Tibial artery (tissue), 4 donors: ENCODE measurements around the gene LENEP.

Experiments
- DNase-seq, 2 donors: peaks; one replicate each; pipeline ENCODE4 v3.0.0-alpha.2; 2019
- H3K27ac ChIP-seq, 2 donors: fragments of 200-600 bp; sonication (generic) in 1 of 2; 1 replicate in 1 of 2; 2 replicates in 1 of 2; pipeline ENCODE4 v1.5.1; 2018 to 2019; ENCODE audit warnings: mild to moderate bottlenecking in 1 of 2
- H3K27me3 ChIP-seq, 2 donors: fragments of 200-600 bp; sonication (generic) in 1 of 2; one replicate each; pipeline versions ENCODE4 v1.5.1 to v1.6.0; 2016 to 2019
- H3K36me3 ChIP-seq, 3 donors: fragments of 200-600 bp; sonication (generic) in 2 of 3; one replicate each; pipeline ENCODE4 v1.5.1; 2016 to 2019; ENCODE audit warnings: mild to moderate bottlenecking in 2 of 3
- H3K4me1 ChIP-seq, 4 donors: fragments of 200-600 bp; sonication (generic) in 2 of 4; 1 replicate in 3 of 4; 2 replicates in 1 of 4; pipeline ENCODE4 v1.5.1; 2016 to 2019
- H3K4me3 ChIP-seq, 2 donors: fragments of 200-600 bp; sonication (generic) in 1 of 2; 1 replicate in 1 of 2; 2 replicates in 1 of 2; pipeline ENCODE4 v1.5.1; 2018 to 2019; ENCODE audit warnings: mild to moderate bottlenecking in 2 of 2
- H3K9me3 ChIP-seq, 3 donors: fragments of 200-600 bp; sonication (generic) in 1 of 3; one replicate each; pipeline ENCODE4 v1.5.1; 2016 to 2019
- intact Hi-C: fragments of 100-400 bp; cut with DNase I; formaldehyde crosslinking; loops from one replicate; pipeline ENCODE4 v1.15.0; 2023; ENCODE audit warnings: low total_unique reads
- TF ChIP-seq, protein P1 (sequence below), 2 experiments: fragments of 200-600 bp in 1 of 2; fragments of 450-650 bp in 1 of 2; IDR thresholded peaks; one replicate each; pipeline ENCODE4 v1.5.1; 2017 to 2019; ENCODE audit warnings: antibody characterized with exemption in 2 of 2, mild to moderate bottlenecking in 1 of 2, moderate library complexity in 1 of 2

LENEP gene

DNA sequence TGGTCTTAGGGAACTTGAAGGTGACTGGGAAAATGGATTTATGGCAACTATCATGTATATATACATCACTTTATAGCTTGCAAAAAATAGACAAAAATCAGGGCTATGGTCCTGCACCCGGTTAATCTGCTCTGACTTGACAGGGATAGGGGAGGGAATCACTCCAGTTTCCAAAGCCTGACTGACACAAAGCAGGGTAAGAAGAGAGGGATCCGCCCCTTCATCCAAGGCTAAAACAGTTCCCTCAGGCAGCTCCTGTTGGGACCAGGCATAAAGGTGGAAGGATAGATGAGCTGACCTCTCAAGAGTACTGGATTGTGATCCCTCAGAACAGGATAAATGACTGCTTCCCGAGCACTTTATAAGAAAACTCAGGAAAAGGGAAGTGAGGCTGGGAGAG, 38.8 kb upstream of the LENEP start:
- H3K4me1 ChIP-seq: peaks cover 7 to 62% (median 48%) of the 10 kb centered on the region in 4 donors
- DNase-seq: no peak

DNA sequence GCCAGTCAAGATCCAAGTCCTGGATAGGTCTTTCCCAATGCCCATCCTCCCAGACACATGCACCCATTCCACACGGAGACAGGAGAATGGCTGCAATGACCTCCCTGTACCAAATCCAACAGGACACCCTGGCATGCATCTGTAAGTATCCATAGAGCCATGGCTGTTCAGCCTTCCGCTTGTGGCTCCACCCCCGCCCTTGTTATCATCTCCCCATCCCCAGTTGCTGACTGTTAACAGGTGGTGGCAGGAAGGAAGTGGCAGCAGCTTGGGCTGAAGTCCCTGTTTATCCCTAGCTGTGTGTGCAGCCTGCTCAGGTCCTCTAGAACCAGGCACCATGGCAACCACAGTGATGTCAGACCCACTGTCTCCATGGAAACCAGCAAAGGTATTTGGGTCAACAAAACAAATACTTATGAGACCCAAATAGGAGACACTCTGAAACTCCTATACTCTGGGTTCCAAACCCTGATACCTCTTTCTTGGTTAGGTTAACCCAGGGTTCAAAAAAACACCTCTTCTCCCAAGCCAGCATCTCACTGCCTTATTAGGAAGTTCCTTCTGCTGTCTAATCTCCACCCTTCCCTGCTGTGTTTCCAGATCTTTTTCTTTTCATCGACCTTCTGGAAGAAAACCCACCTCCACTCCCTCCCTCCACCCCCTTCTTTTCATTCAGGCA, 38.2 kb upstream of the LENEP start:
- no peaks in the 10 kb centered on the region for H3K27me3 ChIP-seq
- DNase-seq: peak in 1 of 2 donors; percentile 55
- peak overlapping the region; percentile 82 to 83 for H3K27ac ChIP-seq
- H3K9me3 ChIP-seq: no peaks in the 10 kb centered on the region
- peaks cover 7 to 64% (median 51%) of the 10 kb centered on the region in 4 donors for H3K4me1 ChIP-seq
- intact Hi-C loops: no loop called here
- H3K4me3 ChIP-seq: peak overlapping the region; percentile 55 to 61
- TF ChIP-seq, protein P1, sequence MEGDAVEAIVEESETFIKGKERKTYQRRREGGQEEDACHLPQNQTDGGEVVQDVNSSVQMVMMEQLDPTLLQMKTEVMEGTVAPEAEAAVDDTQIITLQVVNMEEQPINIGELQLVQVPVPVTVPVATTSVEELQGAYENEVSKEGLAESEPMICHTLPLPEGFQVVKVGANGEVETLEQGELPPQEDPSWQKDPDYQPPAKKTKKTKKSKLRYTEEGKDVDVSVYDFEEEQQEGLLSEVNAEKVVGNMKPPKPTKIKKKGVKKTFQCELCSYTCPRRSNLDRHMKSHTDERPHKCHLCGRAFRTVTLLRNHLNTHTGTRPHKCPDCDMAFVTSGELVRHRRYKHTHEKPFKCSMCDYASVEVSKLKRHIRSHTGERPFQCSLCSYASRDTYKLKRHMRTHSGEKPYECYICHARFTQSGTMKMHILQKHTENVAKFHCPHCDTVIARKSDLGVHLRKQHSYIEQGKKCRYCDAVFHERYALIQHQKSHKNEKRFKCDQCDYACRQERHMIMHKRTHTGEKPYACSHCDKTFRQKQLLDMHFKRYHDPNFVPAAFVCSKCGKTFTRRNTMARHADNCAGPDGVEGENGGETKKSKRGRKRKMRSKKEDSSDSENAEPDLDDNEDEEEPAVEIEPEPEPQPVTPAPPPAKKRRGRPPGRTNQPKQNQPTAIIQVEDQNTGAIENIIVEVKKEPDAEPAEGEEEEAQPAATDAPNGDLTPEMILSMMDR (IDR thresholded peaks at IDR 0.05): no peak
- peaks cover 0 to 36% (median 25%) of the 10 kb centered on the region in 3 donors for H3K36me3 ChIP-seq

More for the DNA sequence above, 38.8 kb upstream of the LENEP start:
- peaks cover 0 to 39% (median 26%) of the 10 kb centered on the region in 3 donors for H3K36me3 ChIP-seq
- H3K27ac ChIP-seq: peak overlapping the region; percentile 82 to 83
- H3K9me3 ChIP-seq: no peaks in the 10 kb centered on the region
- H3K27me3 ChIP-seq: no peaks in the 10 kb centered on the region
- intact Hi-C loops: no loop called here
- TF ChIP-seq, protein P1 (IDR thresholded peaks at IDR 0.05): no peak
- peak overlapping the region; percentile 55 to 61 for H3K4me3 ChIP-seq

DNA sequence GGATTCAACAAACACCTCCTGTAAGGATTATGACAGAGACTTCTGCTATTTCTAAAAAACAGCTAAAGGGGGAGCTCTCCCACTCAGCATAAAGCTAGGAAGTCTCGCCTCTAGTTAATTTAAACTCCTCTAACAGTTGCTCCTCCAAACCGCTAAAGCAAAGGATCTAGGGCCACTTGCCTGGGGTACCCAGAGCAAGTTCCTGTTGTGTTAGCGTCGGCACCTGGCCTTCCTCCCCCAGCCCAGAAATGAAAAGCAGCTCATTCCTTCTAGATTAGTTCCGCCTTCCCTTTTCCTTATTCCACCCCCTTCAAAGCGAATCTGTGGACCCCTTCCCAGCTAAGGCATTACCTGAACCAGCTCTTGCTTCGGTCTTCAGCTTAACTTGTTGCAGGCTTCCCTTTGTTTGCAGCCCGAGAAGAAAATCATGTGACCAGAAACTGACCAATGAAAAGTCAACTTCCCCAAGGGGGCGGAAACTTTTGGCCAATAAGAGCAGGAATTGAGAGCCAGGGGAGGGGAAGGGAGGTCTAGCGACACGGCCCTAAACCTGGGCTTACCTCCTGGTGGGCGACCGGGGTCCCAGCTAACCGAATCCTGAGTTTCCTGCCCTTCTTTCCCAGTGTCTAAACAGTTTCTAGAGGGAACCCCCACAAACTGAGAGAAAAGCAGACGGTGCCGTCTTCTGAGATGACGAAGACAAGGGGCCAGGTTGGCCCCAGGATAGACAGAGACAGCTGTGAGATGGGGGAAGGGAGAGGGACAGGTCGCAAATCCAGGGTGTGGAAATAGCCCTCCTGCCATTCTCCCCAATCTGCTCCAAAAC, 37.5 kb upstream of the LENEP start, which contains the start of gene PBXIP1:
Gene PBXIP1, minus strand, starts transcription at position 382 of the 826 bp plus-strand sequence. CDS start 2,378 bp downstream, outside the sequence.
- TF ChIP-seq, protein P1 (IDR thresholded peaks at IDR 0.05): peak; percentile 27 to 38
- peak within 1 kb of the TSS; percentile 55 to 61 for H3K4me3 ChIP-seq
- peak; percentile 85 to 90 for DNase-seq
- no peaks in the 10 kb centered on the region for H3K27me3 ChIP-seq
- H3K4me1 ChIP-seq: peaks cover 7 to 69% (median 56%) of the 10 kb centered on the region in 4 donors
- peak within 1 kb of the TSS; percentile 82 to 83 for H3K27ac ChIP-seq
- intact Hi-C loops: no loop called here
- H3K36me3 ChIP-seq: peaks cover 0 to 29% (median 18%) of the 10 kb centered on the region in 3 donors
- H3K9me3 ChIP-seq: no peaks in the 10 kb centered on the region

DNA sequence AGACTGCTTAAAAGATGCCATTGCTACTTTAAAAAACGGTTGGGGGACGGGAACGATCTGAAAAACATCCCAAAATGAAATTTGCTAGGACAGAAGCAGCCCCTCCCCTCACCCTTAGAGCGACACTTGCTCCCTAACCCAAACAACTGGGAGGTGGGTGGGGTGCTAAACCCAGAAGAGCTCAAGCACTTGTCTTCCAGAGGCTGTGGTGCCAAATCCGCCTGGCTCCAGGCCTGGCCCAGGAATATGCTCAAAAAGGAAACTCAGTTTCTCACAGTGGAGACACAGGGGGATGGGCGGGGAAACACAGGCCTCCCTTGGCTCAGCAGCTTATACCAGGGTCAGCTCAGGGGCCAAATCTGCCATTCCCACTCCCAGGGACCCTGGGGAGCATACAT, 36.8 kb upstream of the LENEP start:
- H3K4me1 ChIP-seq: peaks cover 7 to 70% (median 57%) of the 10 kb centered on the region in 4 donors
- peaks cover 0 to 23% (median 14%) of the 10 kb centered on the region in 3 donors for H3K36me3 ChIP-seq
- DNase-seq: peak in 1 of 2 donors; percentile 86
- H3K9me3 ChIP-seq: no peaks in the 10 kb centered on the region
- H3K27ac ChIP-seq: peak overlapping the region; percentile 82 to 83
- peak overlapping the region; percentile 55 to 61 for H3K4me3 ChIP-seq
- no peaks in the 10 kb centered on the region for H3K27me3 ChIP-seq
- TF ChIP-seq, protein P1 (IDR thresholded peaks at IDR 0.05): no peak
- intact Hi-C loops: no loop called here

DNA sequence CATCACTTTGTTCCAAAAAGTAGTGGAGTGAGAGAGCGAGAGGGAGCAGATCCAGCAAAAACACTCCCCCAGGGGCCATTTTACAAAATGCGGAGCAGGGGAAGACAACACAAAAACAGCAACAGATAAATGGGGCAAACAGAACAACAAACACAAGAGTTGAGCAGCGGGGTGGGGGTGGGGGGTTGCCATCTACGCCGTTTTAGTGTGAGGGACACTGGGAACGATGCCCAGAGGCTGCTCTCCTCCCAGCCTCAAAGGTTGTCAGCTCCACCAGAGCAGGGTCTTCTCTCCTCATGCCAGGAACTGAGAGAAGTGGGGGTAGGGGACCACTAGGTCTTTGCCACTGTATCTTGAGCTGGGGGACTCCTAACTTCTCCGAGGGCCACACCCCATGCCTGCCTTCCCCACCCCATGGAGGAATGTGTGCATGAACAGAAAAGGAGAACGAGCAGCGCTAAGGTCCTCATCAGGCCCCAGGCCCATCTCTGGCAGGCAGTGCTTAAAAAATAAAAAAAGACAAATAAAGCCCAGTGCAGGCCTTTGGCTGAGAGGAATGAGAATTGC, 36.2 kb upstream of the LENEP start:
- DNase-seq: no peak
- H3K27ac ChIP-seq: peak overlapping the region; percentile 82 to 83
- TF ChIP-seq, protein P1 (IDR thresholded peaks at IDR 0.05): no peak
- H3K36me3 ChIP-seq: peaks cover 0 to 19% (median 14%) of the 10 kb centered on the region in 3 donors
- no peak overlapping the region for H3K4me3 ChIP-seq
- intact Hi-C loops: no loop called here
- H3K27me3 ChIP-seq: no peaks in the 10 kb centered on the region
- no peaks in the 10 kb centered on the region for H3K9me3 ChIP-seq
- H3K4me1 ChIP-seq: peaks cover 7 to 66% (median 56%) of the 10 kb centered on the region in 4 donors
